ELF-1 (cell line): Measurements from ENCODE around the gene COL4A2.
"Not testable (repeated sequence)": the region's sequence is repeated elsewhere in the genome, so short reads cannot be mapped to it uniquely, and the experiment has no call there.

Source experiments
- DNase-seq: peaks from one replicate; pipeline ENCODE4 v3.0.0-alpha.2; 2016; ENCODE audit warnings: low read depth, low spot score

COL4A2 gene

DNA sequence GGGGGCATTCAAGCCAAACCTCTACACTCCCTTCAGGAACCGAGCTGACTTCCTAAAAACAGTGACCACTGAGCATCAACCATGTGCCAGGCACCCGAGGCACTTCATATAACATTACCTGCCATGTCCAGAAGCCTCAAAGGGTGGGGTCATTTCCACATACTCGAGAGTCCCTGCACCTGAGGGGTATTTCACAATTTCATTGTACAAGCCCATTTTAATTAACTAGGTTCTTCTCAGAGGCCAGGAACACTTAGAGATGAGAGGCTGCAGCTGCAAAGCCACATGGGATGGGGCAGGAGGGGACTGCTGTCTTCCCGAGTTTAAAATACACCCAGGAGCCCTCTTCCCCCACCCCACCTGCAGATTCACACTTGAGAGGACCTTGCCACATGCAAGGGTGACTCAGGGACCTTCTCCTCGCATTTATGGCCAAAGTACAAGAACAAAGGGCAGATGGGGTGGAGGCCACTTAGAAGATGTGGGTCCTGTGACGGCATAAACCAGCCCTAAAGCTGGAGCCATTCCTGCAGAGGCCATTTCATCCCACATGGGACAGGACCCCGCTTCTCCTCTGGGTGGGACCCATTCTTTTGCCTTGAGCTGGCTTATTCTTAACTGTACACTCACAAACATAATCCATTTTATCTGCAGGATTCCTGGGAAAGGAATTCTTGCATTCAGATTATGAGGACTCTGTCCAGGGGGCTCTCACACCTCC, 210.6 kb downstream of the COL4A2 start:
- DNase-seq: no peak

DNA sequence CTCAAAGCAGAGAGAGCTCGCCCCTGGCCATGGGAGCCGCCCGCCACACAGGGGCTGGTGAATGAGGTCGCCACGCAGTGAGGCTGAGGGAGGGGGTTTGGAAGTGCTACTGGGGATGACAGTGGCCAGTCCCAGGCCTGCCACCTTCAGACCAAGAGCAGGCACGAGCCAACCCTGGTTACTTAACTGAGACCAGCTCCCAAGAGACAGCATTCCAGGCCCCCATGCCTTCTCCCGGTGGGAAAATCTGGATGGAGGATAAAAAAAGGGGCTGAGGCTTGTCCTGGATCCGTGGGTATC, 211.1 kb downstream of the COL4A2 start:
- peak; percentile 53 for DNase-seq

DNA sequence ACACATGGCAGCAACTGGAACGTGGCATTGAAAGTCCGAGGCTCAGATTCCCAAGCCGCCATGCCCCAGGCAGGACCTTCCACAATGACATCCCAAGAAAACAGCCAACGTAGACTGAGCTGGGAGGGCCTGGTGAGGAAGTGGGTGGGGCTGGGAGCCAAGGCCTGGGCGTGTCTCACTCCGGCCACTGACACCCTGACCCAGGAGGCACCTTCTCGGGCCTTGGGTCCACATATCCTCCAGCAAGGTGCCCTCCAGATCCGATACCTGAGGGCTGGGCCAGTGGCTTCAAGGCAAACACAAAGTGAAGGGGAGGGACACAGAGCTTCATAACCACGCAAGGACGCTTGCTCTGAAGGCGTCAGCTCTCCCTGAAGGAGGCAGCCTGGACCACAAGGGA, 211.5 kb downstream of the COL4A2 start:
- DNase-seq: peak; percentile 68

- no peak for DNase-seq
Measured at GRCh38 chr13:110519046-110519445, 212.0 kb downstream of the COL4A2 start.

- DNase-seq: no peak
Measured at GRCh38 chr13:110519506-110519905, 212.4 kb downstream of the COL4A2 start.

DNA sequence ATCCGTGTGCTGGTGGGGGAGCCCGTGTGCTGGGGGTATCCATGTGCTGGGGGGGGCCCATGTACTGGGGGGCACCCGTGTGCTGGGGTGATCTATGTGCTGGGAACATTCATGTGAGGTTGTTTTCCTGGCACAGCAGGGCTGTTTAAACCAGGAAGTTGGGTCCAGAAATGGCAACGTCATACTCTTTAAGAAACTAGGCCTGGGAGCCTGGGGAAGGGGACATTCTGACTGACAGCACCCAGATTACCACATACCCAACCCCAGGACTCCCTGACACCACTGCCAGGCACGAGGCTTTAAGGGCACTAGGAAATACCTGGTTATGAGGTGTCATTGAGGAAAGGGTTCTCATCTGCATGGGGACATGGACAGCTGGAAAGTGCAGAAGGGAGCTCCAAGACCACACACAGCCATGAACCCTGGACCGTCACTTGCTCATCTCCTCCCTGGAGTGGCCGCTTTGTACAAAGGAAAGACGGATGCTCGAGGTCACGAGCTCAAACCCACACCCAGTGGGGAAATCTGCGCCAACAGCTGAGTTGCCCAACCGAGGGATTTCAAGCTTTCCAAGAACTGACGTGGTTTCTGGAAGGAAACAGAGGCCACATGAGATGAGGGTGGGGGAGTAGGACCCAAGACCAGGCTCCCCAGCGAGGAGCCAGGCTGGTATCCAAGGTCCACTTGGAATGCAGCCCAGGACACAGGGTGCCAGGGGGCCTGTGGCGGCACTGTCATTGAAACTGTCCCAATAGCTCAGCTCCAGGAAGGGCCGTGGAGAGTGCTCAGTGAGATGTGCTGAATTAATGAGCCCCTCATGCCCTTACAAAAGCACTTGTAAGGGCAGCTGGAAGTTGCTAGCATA, 213.6 kb downstream of the COL4A2 start:
- DNase-seq: no peak

GRCh38 chr13:110521296-110521680, 214.2 kb downstream of the COL4A2 start:
- DNase-seq: no peak

DNA sequence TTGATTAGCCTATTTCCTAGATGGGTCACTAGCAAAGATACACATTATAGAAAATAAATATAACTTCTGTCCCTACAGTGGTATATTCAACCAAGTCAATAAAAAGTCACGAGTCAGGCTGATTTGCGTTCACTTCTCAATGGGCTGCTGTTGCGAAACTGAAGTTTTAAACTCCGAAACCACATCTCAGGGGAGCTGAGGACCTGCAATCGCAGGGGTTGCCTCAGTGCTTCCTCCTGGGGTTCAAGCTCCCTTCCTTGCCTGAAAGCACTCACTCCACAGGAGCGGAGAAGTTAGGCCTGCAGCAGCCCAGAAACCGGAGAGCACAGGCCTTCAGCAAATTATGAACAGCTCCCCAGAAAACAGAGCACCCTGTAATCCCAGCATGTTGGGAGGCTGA, 214.9 kb downstream of the COL4A2 start:
- no peak for DNase-seq

DNA sequence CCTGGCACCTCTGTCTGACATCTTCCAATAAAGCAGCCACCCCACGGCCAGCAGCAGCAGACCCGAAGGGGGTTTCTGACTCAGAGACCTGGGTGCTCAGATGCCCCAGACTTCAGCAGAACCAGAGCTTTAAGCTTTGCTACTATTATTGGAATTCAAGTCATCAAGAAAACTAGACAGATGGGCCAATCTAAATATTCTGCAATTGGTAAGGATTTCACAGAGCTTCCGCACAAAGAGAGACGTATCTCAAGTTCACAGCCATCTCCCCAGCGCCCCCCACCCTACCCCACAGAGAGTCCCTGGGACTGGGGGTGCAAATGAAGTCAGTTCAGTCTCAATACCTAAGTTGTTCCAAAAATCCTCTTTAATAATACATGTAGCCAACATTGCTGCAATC, 215.6 kb downstream of the COL4A2 start:
- no peak for DNase-seq

DNA sequence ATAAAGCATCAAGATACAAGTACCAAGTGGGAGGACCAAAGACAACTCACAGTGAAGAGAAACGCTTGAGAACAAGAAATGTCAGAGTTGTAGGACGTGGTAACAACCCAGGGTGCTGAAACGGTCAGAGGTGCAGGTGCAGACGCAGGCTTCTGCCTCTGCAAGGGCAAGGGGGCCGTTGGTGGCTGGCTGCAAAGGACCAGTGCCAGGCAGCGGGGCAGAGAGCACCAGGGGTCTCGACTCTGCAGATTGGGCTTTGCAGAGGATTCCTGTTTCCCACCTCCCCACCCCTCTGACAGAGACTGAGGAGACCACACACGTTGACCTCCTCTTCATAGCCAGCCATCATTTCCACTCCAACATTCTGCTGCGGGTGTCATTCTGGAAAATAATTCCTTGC, 216.1 kb downstream of the COL4A2 start:
- no peak for DNase-seq

- DNase-seq: no peak
Measured at GRCh38 chr13:110523838-110524540, 216.9 kb downstream of the COL4A2 start.

DNA sequence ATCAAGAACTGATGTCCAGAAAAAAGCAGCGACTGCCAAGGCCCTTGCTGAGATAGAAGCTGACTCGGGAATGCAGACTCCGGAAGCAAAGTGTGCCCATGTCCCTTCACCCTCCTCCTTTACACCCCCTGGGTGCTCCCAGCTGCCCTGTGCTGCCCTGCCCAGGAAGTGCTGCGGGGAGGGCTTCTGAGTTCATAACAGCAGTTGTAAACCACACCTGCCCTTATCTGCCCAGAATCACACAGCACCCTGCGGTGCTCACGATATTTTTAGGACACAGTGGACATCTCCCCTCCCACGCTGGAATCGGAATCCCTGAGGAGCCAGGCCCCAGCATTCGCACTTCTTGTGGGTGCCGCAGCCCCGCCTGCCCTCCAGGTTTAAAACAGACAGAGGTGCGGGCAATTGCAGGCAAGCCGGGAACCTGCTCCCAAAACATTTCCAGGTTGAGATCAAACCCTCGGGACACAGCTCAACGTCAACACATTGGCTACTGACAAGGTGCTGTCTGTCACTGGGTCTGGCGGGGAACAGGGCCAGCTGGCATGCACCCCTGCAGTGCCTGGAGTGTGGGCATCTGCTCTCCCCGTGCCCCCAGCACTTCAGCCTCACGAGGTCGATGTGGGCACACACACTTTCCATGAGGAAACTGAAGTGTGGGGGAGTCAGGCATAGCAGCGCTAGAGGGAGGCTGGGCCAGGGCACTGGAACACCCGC, 217.6 kb downstream of the COL4A2 start:
- no peak for DNase-seq

GRCh38 chr13:110525328-110526319, 218.5 kb downstream of the COL4A2 start:
- no peak for DNase-seq

DNA sequence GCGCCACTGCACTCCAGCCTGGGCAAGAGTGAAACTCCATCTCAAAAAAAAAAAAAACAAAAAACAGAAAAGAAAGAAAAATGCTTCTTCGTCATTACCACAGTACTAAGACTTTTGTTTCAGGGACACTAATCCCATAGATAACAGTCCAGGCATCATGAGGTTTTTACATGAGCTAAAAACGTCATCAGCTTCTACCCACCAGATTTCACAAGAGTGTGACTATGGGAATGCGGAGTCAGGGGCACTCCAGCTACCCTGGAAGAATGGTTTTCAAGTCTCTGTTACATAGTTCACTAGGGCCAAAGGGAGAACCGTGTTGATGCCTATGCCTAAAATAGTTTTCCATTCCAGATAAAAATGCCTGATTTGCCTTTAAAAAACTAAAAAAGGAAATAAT, 221.3 kb downstream of the COL4A2 start:
- DNase-seq: no peak

- no peak for DNase-seq
Measured at GRCh38 chr13:110528911-110529310, 221.8 kb downstream of the COL4A2 start.

GRCh38 chr13:110529522-110530311, 222.6 kb downstream of the COL4A2 start:
- DNase-seq: peak; percentile 34

- no peak for DNase-seq
Measured at GRCh38 chr13:110531100-110531499, 224.0 kb downstream of the COL4A2 start.

DNA sequence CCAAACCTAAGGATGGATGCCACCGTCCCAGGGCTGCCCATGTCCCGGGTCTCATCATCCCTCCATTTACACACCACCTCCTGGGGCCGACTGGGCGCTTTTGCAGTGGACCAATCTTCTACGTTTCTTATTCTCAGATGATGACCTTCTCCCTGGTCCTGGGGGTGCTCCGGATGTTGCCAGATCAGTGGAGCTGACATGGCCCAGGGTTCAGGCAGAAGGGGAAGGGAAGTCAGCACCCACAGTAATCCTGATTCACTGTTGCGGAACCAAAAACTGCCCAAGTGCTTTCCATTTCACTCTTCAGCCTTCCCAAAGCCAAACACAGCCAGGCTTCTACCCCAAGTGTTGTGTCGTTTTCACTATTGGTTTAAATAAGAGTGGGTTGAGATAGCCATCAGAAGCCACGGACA, 224.6 kb downstream of the COL4A2 start:
- no peak for DNase-seq

DNA sequence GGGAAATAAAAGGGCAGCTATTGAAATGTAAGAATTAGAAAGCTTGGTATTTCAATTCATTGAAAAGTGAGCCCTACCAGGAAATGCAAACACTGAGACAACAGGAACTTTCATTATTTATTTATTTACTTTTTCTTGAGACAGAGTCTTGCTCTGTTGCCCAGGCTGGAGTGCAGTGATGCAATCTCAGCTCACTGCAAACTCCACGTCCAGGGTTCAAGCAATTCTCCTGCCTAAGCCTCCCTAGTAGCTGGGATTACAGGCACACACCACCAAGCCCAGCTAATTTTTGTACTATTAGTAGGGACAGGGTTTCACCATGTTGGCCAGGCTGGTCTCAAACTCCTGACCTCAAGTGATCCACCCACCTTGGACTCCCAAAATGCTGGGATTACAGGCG, 225.2 kb downstream of the COL4A2 start:
- DNase-seq: not testable (repeated sequence)
